22Rv1 (cell line): ENCODE measurements around the gene ZNF227.

ENCODE experiments used
- H3K27ac ChIP-seq: fragments of 450-650 bp; 2 replicates; pipeline ENCODE4 v1.5.1; 2017
- ZFX ChIP-seq: fragments of 450-650 bp; IDR thresholded peaks from 2 replicates; pipeline ENCODE4 v1.6.1; 2017; ENCODE audit warnings: antibody characterized with exemption, borderline replicate concordance
- TF ChIP-seq, protein P1 (sequence below): fragments of 450-650 bp; IDR thresholded peaks from 2 replicates; pipeline ENCODE4 v1.5.1; 2017; ENCODE audit warnings: mild to moderate bottlenecking

ZNF227 gene

DNA sequence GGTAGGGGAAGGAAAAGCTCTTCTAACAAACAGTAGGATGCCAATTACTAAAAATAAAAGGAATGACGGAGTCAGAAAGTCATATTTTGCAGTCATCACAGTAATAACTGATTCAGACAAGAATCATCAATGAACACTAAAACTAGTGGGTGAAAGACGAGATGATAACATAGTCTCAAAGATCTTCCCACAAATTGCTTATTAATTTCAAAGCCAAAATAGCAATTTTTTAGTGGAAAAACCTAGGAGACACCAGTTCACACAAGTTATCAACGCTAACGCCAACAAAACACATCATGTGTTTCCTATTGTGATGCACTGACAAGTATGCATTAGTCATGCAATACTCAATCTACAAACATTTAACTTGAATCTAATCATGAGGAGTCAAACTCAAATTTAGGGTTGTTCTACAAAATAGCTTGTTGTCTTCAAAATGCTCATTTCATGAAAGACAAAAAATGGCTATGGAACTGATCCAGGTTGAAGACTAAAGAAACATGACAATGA is 65.9 kb downstream of the ZNF227 start:
- TF ChIP-seq, protein P1, sequence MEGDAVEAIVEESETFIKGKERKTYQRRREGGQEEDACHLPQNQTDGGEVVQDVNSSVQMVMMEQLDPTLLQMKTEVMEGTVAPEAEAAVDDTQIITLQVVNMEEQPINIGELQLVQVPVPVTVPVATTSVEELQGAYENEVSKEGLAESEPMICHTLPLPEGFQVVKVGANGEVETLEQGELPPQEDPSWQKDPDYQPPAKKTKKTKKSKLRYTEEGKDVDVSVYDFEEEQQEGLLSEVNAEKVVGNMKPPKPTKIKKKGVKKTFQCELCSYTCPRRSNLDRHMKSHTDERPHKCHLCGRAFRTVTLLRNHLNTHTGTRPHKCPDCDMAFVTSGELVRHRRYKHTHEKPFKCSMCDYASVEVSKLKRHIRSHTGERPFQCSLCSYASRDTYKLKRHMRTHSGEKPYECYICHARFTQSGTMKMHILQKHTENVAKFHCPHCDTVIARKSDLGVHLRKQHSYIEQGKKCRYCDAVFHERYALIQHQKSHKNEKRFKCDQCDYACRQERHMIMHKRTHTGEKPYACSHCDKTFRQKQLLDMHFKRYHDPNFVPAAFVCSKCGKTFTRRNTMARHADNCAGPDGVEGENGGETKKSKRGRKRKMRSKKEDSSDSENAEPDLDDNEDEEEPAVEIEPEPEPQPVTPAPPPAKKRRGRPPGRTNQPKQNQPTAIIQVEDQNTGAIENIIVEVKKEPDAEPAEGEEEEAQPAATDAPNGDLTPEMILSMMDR, result no peak
- H3K27ac ChIP-seq, result no peak overlapping the region

DNA sequence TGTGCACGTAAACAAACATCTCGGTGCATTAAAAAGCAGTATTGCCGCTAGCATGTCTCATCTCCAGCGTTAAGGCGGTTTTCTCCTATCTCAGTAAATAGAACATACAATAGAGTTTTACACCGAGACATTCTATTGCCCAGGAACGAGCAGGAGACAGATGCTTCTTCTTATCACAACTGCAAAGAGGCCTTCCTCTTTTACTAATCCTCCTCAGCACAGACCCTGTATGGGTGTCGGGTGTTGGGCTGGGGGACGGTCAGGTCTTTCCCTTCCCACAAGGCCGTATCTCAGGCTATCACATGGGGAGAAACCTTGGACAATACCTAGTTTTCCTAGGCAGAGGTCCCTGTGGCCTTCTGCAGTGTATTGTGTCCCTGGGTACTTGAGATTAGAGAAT is 68.6 kb downstream of the ZNF227 start:
- H3K27ac ChIP-seq, result no peak overlapping the region

DNA sequence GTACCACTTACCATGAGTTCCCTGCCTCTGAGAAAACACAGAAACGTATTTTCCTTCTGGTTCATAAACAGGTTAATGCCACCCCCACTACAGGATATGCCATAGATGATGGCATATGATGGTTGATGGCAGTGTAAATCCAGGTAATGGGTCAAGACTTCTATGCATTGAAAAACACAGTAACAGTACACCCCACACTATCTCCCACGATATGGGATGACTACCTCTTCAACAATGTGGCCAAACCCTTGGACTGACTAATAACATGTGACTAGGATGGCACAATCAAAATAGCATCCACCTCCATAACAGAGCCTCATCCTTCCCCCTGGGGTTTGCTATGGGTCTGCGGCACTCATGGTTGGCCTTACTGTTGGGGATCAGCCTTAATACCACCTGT is 70.5 kb downstream of the ZNF227 start:
- TF ChIP-seq, protein P1, result no peak
- TF ChIP-seq ZFX, result no peak
- H3K27ac ChIP-seq, result no peak overlapping the region

More for the DNA sequence above, 68.6 kb downstream of the ZNF227 start:
- TF ChIP-seq, protein P1, result no peak
- no peak for TF ChIP-seq ZFX

DNA sequence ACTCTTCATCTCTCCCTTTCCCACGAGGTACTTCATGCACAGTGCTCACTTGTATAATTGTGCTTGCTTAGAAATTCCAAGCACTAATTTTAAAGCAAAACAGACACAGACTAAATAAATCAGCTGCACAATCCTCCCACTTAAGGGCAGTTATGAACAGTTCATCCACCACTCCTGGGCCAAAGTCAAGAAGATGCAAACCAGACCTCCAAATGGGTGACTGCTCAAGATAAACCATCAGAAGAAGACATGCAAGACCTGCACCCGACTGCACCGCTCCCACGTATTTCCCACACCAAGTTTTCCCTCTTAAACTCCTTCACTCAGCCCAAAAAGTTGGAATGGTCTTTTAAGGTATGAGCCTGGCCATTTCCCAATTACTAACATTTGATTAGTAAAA is 72.6 kb downstream of the ZNF227 start:
- H3K27ac ChIP-seq, result no peak overlapping the region
- TF ChIP-seq, protein P1, result no peak
- no peak for TF ChIP-seq ZFX
